ENCODE data around the gene PATJ.

DNA sequence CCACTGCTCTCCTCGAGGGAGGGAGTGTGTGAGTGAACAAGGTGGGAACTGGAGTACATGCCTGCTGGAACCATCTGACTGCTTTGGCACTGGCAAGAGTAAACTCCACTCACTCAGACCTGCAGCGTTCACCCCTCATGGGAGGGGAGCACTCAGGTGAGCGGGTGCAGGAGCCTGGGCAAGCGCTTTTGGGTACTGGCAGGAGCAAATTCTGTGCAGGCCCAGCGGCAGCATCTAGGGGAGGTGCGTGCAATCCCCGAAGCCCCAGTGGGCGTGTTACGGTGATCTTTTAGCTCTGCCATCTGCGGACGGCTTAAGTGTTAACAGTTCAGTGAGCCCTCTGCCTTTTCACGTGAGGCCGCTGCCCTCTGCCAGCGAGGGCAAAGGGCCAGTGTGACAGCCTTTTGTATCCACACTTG lies 127.4 kb downstream of the PATJ start:
- TF ChIP-seq EZH2 (IDR thresholded peaks at IDR 0.05) = no peak
- TF ChIP-seq POLR2AphosphoS5 (IDR thresholded peaks at IDR 0.05; ENCODE audit: borderline replicate concordance, low read depth, low read length) = no peak
